GM23338 (cell line): ENCODE measurements around the gene KIF1C. TPM values are rescaled to one million over a fixed set of nuclear protein-coding genes. Genes with fewer than 3 reads are reported as not detected.

Source experiments
- ATAC-seq: fragments of 200-7000 bp; cut with Tn5 transposase; 3 replicates; pipeline ENCODE4 v1.9.1; 2020
- DNase-seq: peaks from one replicate; pipeline ENCODE4 v3.0.0-alpha.2; 2015; ENCODE audit warnings: low spot score
- H2AFZ ChIP-seq: fragments of 200-600 bp; sonication (generic); 2 replicates; pipeline ENCODE4 v1.8.0; 2016; ENCODE audit warnings: antibody characterized with exemption, mild to moderate bottlenecking, moderate library complexity
- H3F3A ChIP-seq: fragments of 200-600 bp; sonication (generic); replicated peaks from 2 replicates; pipeline ENCODE4 v1.8.0; 2017; ENCODE audit warnings: antibody characterized with exemption, mixed run types, low read depth
- H3K27ac ChIP-seq: fragments of 200-600 bp; sonication (generic); 2 replicates; pipeline ENCODE4 v1.6.1; 2016; ENCODE audit warnings: low read depth
- H3K27me3 ChIP-seq: fragments of 200-600 bp; sonication (generic); 2 replicates; pipeline ENCODE4 v1.8.0; 2016; ENCODE audit warnings: mild to moderate bottlenecking, mixed run types, moderate library complexity; ENCODE audit not compliant: insufficient read depth
- H3K36me3 ChIP-seq: fragments of 200-600 bp; sonication (generic); 2 replicates; pipeline ENCODE4 v1.8.0; 2016; ENCODE audit warnings: mild to moderate bottlenecking; ENCODE audit not compliant: insufficient read depth
- H3K4me1 ChIP-seq: fragments of 200-600 bp; sonication (generic); 2 replicates; pipeline ENCODE4 v1.8.0; 2016; ENCODE audit warnings: mild to moderate bottlenecking, moderate library complexity; ENCODE audit not compliant: insufficient read depth
- H3K4me2 ChIP-seq: fragments of 200-600 bp; sonication (generic); 2 replicates; pipeline ENCODE4 v1.7.1; 2017; ENCODE audit warnings: mixed run types
- H3K4me3 ChIP-seq: fragments of 200-600 bp; sonication (generic); 2 replicates; pipeline ENCODE4 v1.6.1; 2016; ENCODE audit warnings: mixed run types
- H3K79me2 ChIP-seq: fragments of 200-600 bp; sonication (generic); replicated peaks from 2 replicates; pipeline ENCODE4 v1.8.0; 2017; ENCODE audit warnings: mild to moderate bottlenecking; ENCODE audit not compliant: insufficient read depth
- H3K9me2 ChIP-seq: fragments of 200-600 bp; sonication (generic); 2 replicates; pipeline ENCODE4 v1.8.0; 2017; ENCODE audit not compliant: insufficient read depth
- H4K20me1 ChIP-seq: fragments of 200-600 bp; sonication (generic); replicated peaks from 2 replicates; pipeline ENCODE4 v1.8.0; 2017; ENCODE audit warnings: mild to moderate bottlenecking; ENCODE audit not compliant: insufficient read depth
- H3K27ac Mint-ChIP-seq: 2 replicates; pipeline ENCODE4 v1.8.0; 2020; ENCODE audit warnings: inconsistent platforms, mild to moderate bottlenecking, moderate library complexity, mixed read lengths
- H3K27me3 Mint-ChIP-seq: 3 replicates; pipeline ENCODE4 v1.8.0; 2022; ENCODE audit warnings: low read depth, mild to moderate bottlenecking, moderate library complexity, mixed read lengths, inconsistent platforms; ENCODE audit not compliant: insufficient read depth, poor library complexity
- H3K36me3 Mint-ChIP-seq: 3 replicates; pipeline ENCODE4 v1.8.0; 2021; ENCODE audit warnings: low read depth, mild to moderate bottlenecking, inconsistent platforms, moderate library complexity, mixed read lengths
- H3K4me1 Mint-ChIP-seq: 3 replicates; pipeline ENCODE4 v1.8.0; 2020; ENCODE audit warnings: mild to moderate bottlenecking, inconsistent platforms, mixed read lengths
- H3K4me3 Mint-ChIP-seq: 3 replicates; pipeline ENCODE4 v1.8.0; 2021; ENCODE audit warnings: moderate library complexity, mild to moderate bottlenecking, inconsistent platforms, mixed read lengths
- H3K9me3 Mint-ChIP-seq: 3 replicates; pipeline ENCODE4 v1.8.0; 2020; ENCODE audit warnings: moderate library complexity, mild to moderate bottlenecking, inconsistent platforms, mixed read lengths
- CREB1 ChIP-seq: fragments of 250-450 bp; sonication (Bioruptor Pico); IDR thresholded peaks from 2 replicates; pipeline ENCODE4 v1.5.0; 2020; ENCODE audit warnings: low read depth, mild to moderate bottlenecking, moderate library complexity
- EZH2phosphoT487 ChIP-seq: fragments of 200-600 bp; sonication (generic); IDR thresholded peaks from one replicate; pipeline ENCODE4 v1.8.1; 2018; ENCODE audit warnings: antibody characterized with exemption; ENCODE audit not compliant: unreplicated experiment
- STAT1 ChIP-seq: IDR thresholded peaks from one replicate; pipeline ENCODE4 v1.6.1; 2016; ENCODE audit warnings: antibody characterized with exemption; ENCODE audit not compliant: unreplicated experiment
- ZNF114 ChIP-seq: fragments of 250-450 bp; sonication (Bioruptor Pico); IDR thresholded peaks from 2 replicates; pipeline ENCODE4 v1.5.0; 2020; ENCODE audit warnings: mild to moderate bottlenecking, moderate library complexity
- ZNF331 ChIP-seq: fragments of 250-450 bp; sonication (Bioruptor Pico); IDR thresholded peaks from 2 replicates; pipeline ENCODE4 v1.5.0; 2020; ENCODE audit warnings: low read depth, mild to moderate bottlenecking, moderate library complexity
- polyA plus RNA-seq: library from polyadenylated mRNA; unstranded; fragments of >200 nt; fragmentation: Nextera tagmentation; extraction: Ambion mirVana; gene quantifications from 2 replicates; pipeline ENCODE4 v1.2.1, GENCODE V29; 2016
- total RNA-seq: library from RNA; depleted of rRNA; stranded (reverse); fragments of >200 nt; shearing (Covaris generic); gene quantifications from 2 replicates; pipeline ENCODE4 v1.2.3, GENCODE V29; 2014
- TF ChIP-seq, protein P1 (sequence below): fragments of 250-450 bp; sonication (Bioruptor Pico); IDR thresholded peaks from 2 replicates; pipeline ENCODE4 v1.5.0; 2020; ENCODE audit warnings: mild to moderate bottlenecking, moderate library complexity
- TF ChIP-seq, protein P2 (sequence below), 2 experiments: fragments of 200-600 bp in 1 of 2; sonication (generic) in 1 of 2; conservative IDR thresholded peaks; 2 replicates each; pipeline versions ENCODE4 v1.5.1 to v1.6.1; 2016 to 2017; ENCODE audit warnings: antibody characterized with exemption in 2 of 2, low read depth in 2 of 2, mild to moderate bottlenecking in 2 of 2, moderate library complexity in 1 of 2

The KIF1C gene
- total and polyA plus RNA-seq, 2 experiments from 2014 or later = 13.5 to 61.4 TPM

DNA sequence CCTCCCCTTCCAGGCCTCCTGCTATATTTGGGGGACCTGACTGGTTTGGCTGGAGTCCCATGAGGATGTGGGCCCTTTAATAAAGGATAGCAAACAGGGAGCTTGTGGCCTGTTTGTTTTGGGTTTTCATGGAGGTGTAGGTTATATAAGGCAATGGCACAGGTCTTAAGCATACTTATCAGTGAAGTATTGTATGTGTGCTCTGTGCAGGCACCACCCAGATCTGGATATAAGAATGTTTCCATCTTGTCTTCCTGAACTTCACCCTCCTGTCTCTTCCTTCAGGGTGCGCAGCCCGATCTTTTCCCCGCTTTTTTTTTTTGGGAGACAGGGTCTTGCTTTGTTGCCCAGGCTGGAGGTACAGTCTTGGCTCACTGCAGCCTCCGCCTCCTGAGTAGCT is 26.9 kb downstream of the KIF1C start:
- ATAC-seq (no peak), DNase-seq (no peak)
- Histone ChIP-seq H3K9me2 (no peaks in the 10 kb centered on the region), H3F3A (no peaks in the 10 kb centered on the region), H3K4me2 (no peak overlapping the region), H3K79me2 (no peaks in the 10 kb centered on the region), H4K20me1 (peaks cover 6% of the 10 kb centered on the region; the same call in 1 of the 2 replicates), H3K27ac (no peak overlapping the region), H3K4me1 (no peaks in the 10 kb centered on the region), H3K36me3 (peaks cover 4% of the 10 kb centered on the region; the same call in 1 of the 2 replicates), H2AFZ (no peak overlapping the region), H3K4me3 (no peak overlapping the region), H3K27me3 (no peaks in the 10 kb centered on the region)
- H3K4me3 Mint-ChIP-seq = no peak overlapping the region; the same call in 2 of the 3 replicates
- H3K27ac Mint-ChIP-seq = no peak overlapping the region
- TF ChIP-seq STAT1 = no peak
- TF ChIP-seq, protein P1, sequence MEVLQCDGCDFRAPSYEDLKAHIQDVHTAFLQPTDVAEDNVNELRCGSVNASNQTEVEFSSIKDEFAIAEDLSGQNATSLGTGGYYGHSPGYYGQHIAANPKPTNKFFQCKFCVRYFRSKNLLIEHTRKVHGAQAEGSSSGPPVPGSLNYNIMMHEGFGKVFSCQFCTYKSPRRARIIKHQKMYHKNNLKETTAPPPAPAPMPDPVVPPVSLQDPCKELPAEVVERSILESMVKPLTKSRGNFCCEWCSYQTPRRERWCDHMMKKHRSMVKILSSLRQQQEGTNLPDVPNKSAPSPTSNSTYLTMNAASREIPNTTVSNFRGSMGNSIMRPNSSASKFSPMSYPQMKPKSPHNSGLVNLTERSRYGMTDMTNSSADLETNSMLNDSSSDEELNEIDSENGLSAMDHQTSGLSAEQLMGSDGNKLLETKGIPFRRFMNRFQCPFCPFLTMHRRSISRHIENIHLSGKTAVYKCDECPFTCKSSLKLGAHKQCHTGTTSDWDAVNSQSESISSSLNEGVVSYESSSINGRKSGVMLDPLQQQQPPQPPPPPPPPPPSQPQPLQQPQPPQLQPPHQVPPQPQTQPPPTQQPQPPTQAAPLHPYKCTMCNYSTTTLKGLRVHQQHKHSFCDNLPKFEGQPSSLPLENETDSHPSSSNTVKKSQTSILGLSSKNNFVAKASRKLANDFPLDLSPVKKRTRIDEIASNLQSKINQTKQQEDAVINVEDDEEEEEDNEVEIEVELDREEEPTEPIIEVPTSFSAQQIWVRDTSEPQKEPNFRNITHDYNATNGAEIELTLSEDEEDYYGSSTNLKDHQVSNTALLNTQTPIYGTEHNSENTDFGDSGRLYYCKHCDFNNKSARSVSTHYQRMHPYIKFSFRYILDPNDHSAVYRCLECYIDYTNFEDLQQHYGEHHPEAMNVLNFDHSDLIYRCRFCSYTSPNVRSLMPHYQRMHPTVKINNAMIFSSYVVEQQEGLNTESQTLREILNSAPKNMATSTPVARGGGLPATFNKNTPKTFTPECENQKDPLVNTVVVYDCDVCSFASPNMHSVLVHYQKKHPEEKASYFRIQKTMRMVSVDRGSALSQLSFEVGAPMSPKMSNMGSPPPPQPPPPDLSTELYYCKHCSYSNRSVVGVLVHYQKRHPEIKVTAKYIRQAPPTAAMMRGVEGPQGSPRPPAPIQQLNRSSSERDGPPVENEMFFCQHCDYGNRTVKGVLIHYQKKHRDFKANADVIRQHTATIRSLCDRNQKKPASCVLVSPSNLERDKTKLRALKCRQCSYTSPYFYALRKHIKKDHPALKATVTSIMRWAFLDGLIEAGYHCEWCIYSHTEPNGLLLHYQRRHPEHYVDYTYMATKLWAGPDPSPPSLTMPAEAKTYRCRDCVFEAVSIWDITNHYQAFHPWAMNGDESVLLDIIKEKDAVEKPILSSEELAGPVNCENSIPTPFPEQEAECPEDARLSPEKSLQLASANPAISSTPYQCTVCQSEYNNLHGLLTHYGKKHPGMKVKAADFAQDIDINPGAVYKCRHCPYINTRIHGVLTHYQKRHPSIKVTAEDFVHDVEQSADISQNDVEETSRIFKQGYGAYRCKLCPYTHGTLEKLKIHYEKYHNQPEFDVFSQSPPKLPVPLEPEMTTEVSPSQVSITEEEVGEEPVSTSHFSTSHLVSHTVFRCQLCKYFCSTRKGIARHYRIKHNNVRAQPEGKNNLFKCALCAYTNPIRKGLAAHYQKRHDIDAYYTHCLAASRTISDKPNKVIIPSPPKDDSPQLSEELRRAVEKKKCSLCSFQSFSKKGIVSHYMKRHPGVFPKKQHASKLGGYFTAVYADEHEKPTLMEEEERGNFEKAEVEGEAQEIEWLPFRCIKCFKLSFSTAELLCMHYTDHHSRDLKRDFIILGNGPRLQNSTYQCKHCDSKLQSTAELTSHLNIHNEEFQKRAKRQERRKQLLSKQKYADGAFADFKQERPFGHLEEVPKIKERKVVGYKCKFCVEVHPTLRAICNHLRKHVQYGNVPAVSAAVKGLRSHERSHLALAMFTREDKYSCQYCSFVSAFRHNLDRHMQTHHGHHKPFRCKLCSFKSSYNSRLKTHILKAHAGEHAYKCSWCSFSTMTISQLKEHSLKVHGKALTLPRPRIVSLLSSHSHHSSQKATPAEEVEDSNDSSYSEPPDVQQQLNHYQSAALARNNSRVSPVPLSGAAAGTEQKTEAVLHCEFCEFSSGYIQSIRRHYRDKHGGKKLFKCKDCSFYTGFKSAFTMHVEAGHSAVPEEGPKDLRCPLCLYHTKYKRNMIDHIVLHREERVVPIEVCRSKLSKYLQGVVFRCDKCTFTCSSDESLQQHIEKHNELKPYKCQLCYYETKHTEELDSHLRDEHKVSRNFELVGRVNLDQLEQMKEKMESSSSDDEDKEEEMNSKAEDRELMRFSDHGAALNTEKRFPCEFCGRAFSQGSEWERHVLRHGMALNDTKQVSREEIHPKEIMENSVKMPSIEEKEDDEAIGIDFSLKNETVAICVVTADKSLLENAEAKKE (CRISPR knock-in tag) = no peak
- TF ChIP-seq, protein P2, sequence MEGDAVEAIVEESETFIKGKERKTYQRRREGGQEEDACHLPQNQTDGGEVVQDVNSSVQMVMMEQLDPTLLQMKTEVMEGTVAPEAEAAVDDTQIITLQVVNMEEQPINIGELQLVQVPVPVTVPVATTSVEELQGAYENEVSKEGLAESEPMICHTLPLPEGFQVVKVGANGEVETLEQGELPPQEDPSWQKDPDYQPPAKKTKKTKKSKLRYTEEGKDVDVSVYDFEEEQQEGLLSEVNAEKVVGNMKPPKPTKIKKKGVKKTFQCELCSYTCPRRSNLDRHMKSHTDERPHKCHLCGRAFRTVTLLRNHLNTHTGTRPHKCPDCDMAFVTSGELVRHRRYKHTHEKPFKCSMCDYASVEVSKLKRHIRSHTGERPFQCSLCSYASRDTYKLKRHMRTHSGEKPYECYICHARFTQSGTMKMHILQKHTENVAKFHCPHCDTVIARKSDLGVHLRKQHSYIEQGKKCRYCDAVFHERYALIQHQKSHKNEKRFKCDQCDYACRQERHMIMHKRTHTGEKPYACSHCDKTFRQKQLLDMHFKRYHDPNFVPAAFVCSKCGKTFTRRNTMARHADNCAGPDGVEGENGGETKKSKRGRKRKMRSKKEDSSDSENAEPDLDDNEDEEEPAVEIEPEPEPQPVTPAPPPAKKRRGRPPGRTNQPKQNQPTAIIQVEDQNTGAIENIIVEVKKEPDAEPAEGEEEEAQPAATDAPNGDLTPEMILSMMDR (conservative IDR thresholded peaks at IDR 0.05; ENCODE audit: low read depth in 2 of 2) = no peak
- no peak for TF ChIP-seq EZH2phosphoT487
- no peak for TF ChIP-seq ZNF331 (CRISPR knock-in tag)
- TF ChIP-seq CREB1 (CRISPR knock-in tag) = no peak
- TF ChIP-seq ZNF114 (CRISPR knock-in tag) = no peak
- peaks cover 2% of the 10 kb centered on the region for H3K27me3 Mint-ChIP-seq
- H3K4me1 Mint-ChIP-seq = no peaks in the 10 kb centered on the region
- H3K36me3 Mint-ChIP-seq = peaks cover 37% of the 10 kb centered on the region
- no peaks in the 10 kb centered on the region for H3K9me3 Mint-ChIP-seq
